Lung (tissue), 12 donors: ENCODE measurements around the gene RBPJ. TPM values are rescaled to one million over a fixed set of nuclear protein-coding genes. Genes with fewer than 3 reads are reported as not detected.

Experiments
- ATAC-seq: fragments of 200-7000 bp; cut with Tn5 transposase; one replicate; pipeline ENCODE4 v1.9.1; 2020; ENCODE audit warnings: moderate number of reproducible peaks; ENCODE audit not compliant: insufficient read depth, low FRiP score
- DNase-seq, 3 donors: peaks; one replicate each; pipeline ENCODE4 v3.0.0-alpha.2; 2013 to 2017
- H3K27ac ChIP-seq, 2 donors: one replicate each; pipeline ENCODE4 v1.5.1; 2013; ENCODE audit warnings: mild to moderate bottlenecking in 2 of 2, moderate library complexity in 2 of 2, control low read depth in 1 of 2, inconsistent platforms in 1 of 2, low read depth in 1 of 2, low read length in 1 of 2
- H3K27me3 ChIP-seq, 3 donors: one replicate each; pipeline ENCODE4 v1.5.1; 2013; ENCODE audit warnings: low read length in 2 of 3; ENCODE audit not compliant: control insufficient read depth in 3 of 3, insufficient read depth in 3 of 3
- H3K36me3 ChIP-seq, 4 donors: one replicate each; pipeline ENCODE4 v1.5.1; 2013; ENCODE audit warnings: low read length in 4 of 4, mild to moderate bottlenecking in 1 of 4, moderate library complexity in 1 of 4; ENCODE audit not compliant: control insufficient read depth in 4 of 4, insufficient read depth in 4 of 4
- H3K4me1 ChIP-seq, 5 donors: one replicate each; pipeline ENCODE4 v1.5.1; 2013; ENCODE audit warnings: low read length in 5 of 5, mild to moderate bottlenecking in 2 of 5, moderate library complexity in 1 of 5; ENCODE audit not compliant: control insufficient read depth in 5 of 5, insufficient read depth in 5 of 5
- H3K4me3 ChIP-seq: one replicate; pipeline ENCODE4 v1.5.1; 2013; ENCODE audit warnings: mild to moderate bottlenecking, control low read depth, moderate library complexity
- H3K9ac ChIP-seq, 2 donors: one replicate each; pipeline ENCODE4 v1.5.1; 2013; ENCODE audit warnings: low read length in 2 of 2, control low read depth in 1 of 2; ENCODE audit not compliant: insufficient read depth in 1 of 2
- H3K9me3 ChIP-seq, 4 donors: one replicate each; pipeline ENCODE4 v1.5.1; 2013; ENCODE audit warnings: low read length in 3 of 4, mild to moderate bottlenecking in 1 of 4, moderate library complexity in 1 of 4; ENCODE audit not compliant: control insufficient read depth in 4 of 4, insufficient read depth in 3 of 4
- WGBS, 2 donors: extraction: QIAGEN DNeasy Blood & Tissue Kit; methylation state at CpG; one replicate each; pipeline ENCODE4 v1.1.7; 2013; 5-methylcytosine and 5-hydroxymethylcytosine counted together
- polyA plus RNA-seq, 2 donors: library from polyadenylated mRNA; stranded (reverse); fragments of 200-250 nt; gene quantifications; one replicate each; pipeline ENCODE4 v1.2.1, GENCODE V29; 2013
- total RNA-seq, 2 donors: library from RNA; depleted of rRNA in 1 of 2; stranded (reverse); fragments of >200 nt in 1 of 2; gene quantifications; one replicate each; pipeline ENCODE4 v1.2.1, GENCODE V29; 2014 to 2021
- TF ChIP-seq, protein P1 (sequence below): IDR thresholded peaks from 2 replicates; pipeline ENCODE4 v1.5.1; 2012; ENCODE audit warnings: mild to moderate bottlenecking; ENCODE audit errors: control extremely low read depth, extremely low read depth
- donor health status: control.
- donor health status: control.
- donor health status: Bipolar disorder and iron deficiency.
- donor health status: healthy.
- donor health status: DM: yes; HTN: yes; CAD: no.

The RBPJ gene
- total and polyA plus RNA-seq, 4 donors: 39.1 to 130 (median 58.9) TPM

DNA sequence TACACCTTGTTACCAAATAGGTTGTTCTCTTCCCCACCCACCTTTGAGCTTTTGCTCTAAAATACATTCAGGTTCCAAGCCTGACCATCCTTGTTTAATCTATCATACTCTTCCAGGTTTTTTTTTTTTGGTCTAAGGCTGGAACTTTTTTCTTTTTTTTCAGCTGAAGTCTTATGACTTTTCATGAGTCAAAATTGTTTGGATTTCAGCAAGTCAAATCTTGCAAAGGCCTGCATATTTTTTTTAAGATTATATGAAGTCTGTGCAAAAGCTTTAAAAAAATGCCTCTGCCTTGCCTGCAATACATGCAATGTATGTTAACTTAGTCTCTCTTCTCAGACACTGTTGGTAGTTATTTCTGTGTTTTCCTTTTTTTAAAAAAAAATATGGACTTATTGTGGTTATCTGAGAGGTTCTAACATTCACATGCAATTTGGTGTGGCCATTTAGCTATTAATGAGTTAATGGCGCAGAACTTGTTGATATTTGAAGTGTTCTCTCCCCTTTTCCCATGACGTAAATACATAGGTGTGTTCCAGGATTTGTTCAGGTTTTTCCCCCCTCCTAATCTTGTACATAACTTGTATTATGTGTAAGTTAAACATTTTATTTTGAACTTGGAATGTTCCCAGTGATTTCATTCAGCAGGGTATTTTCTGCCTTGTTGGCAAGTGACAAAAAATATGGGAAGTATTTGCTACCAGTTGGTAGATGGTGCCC is 110.8 kb downstream of the RBPJ start:
- TF ChIP-seq, protein P1, sequence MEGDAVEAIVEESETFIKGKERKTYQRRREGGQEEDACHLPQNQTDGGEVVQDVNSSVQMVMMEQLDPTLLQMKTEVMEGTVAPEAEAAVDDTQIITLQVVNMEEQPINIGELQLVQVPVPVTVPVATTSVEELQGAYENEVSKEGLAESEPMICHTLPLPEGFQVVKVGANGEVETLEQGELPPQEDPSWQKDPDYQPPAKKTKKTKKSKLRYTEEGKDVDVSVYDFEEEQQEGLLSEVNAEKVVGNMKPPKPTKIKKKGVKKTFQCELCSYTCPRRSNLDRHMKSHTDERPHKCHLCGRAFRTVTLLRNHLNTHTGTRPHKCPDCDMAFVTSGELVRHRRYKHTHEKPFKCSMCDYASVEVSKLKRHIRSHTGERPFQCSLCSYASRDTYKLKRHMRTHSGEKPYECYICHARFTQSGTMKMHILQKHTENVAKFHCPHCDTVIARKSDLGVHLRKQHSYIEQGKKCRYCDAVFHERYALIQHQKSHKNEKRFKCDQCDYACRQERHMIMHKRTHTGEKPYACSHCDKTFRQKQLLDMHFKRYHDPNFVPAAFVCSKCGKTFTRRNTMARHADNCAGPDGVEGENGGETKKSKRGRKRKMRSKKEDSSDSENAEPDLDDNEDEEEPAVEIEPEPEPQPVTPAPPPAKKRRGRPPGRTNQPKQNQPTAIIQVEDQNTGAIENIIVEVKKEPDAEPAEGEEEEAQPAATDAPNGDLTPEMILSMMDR: no peak
- no peak overlapping the region for H3K4me3 ChIP-seq
- no peak overlapping the region for H3K9ac ChIP-seq
- H3K27ac ChIP-seq: no peak overlapping the region
- H3K36me3 ChIP-seq: peaks cover 3 to 24% (median 8%) of the 10 kb centered on the region in 4 donors
- no peaks in the 10 kb centered on the region for H3K27me3 ChIP-seq
- H3K9me3 ChIP-seq: no peaks in the 10 kb centered on the region
- peak in 2 of 3 donors; percentile 45 to 59 for DNase-seq
- no peak for ATAC-seq
- 48 to 78% methylated on average over 2 of the region's 2 CpGs for WGBS, 2 donors
- H3K4me1 ChIP-seq: peaks cover 0 to 84% (median 30%) of the 10 kb centered on the region in 5 donors

DNA sequence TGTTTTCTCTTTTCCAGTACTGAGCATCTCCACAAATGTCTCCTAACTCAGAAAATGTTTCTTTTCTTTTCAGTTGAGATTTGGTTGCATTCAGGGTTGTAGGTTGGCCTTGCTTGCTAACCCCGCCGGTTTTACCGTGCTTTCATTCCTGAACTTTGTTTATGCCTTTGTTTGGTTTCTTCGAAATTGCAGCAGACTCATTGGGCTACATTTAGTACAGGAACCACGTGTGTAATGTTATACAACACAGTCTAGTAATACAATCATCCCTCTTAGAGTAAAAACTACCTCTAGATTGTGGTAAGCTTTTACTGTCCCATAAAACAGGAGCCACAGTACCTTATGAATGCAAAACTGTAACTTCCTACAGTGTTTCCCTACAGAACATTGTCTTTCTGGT is 111.6 kb downstream of the RBPJ start:
- TF ChIP-seq, protein P1: no peak
- Histone ChIP-seq H3K4me1 (peaks cover 0 to 76% (median 25%) of the 10 kb centered on the region in 5 donors), H3K9ac (no peak overlapping the region), H3K9me3 (no peaks in the 10 kb centered on the region), H3K27ac (no peak overlapping the region), H3K36me3 (peaks cover 3 to 21% (median 10%) of the 10 kb centered on the region in 4 donors), H3K4me3 (no peak overlapping the region), H3K27me3 (no peaks in the 10 kb centered on the region)
- DNase-seq (no peak), ATAC-seq (no peak)
- 72 to 81% methylated on average over 5 of the region's 5 CpGs for WGBS, 2 donors

DNA sequence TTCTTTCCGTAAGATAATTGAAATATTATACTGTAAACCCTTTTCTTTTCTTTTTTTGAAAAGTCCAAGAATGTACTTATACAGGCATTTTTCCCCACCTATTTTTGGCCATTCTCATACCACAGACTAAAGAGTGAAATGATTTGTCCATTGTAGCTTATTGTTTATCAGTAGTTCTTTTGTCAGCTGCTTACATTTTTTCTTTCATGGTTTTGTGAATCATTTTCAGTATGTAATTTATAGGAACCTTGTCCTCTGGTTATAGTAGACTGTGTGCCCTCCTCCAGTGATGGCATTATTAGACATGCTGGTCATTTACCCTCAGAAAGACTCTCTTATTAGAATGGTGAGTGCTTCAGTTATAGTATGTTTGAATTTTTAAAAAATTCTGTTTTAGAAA is 112.7 kb downstream of the RBPJ start:
- H3K36me3 ChIP-seq: peaks cover 3 to 21% (median 13%) of the 10 kb centered on the region in 4 donors

More for the DNA sequence above, 112.7 kb downstream of the RBPJ start:
- Histone ChIP-seq H3K27ac (no peak overlapping the region), H3K9me3 (no peaks in the 10 kb centered on the region), H3K9ac (no peak overlapping the region), H3K4me3 (no peak overlapping the region), H3K4me1 (peaks cover 0 to 65% (median 25%) of the 10 kb centered on the region in 5 donors), H3K27me3 (no peaks in the 10 kb centered on the region)
- ATAC-seq: no peak
- WGBS, 2 donors: 96 to 100% methylated on average over 1 of the region's 1 CpG
- TF ChIP-seq, protein P1: no peak
- no peak for DNase-seq
